ENCODE measurements around the gene NT5DC4.

GRCh38 chr2:112751451-112752197, 30.8 kb downstream of the NT5DC4 start:
- TF ChIP-seq, protein P1, sequence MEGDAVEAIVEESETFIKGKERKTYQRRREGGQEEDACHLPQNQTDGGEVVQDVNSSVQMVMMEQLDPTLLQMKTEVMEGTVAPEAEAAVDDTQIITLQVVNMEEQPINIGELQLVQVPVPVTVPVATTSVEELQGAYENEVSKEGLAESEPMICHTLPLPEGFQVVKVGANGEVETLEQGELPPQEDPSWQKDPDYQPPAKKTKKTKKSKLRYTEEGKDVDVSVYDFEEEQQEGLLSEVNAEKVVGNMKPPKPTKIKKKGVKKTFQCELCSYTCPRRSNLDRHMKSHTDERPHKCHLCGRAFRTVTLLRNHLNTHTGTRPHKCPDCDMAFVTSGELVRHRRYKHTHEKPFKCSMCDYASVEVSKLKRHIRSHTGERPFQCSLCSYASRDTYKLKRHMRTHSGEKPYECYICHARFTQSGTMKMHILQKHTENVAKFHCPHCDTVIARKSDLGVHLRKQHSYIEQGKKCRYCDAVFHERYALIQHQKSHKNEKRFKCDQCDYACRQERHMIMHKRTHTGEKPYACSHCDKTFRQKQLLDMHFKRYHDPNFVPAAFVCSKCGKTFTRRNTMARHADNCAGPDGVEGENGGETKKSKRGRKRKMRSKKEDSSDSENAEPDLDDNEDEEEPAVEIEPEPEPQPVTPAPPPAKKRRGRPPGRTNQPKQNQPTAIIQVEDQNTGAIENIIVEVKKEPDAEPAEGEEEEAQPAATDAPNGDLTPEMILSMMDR (conservative IDR thresholded peaks at IDR 0.05; ENCODE audit: low read length), result no peak
- TF ChIP-seq EZH2phosphoT487 (IDR thresholded peaks at IDR 0.05; ENCODE audit: borderline replicate concordance, low read depth, low read length), result no peak

All from OCI-LY7 (cell line).